ENCODE data around the gene ARVCF. TPM values are rescaled to one million over a fixed set of nuclear protein-coding genes. Genes with fewer than 3 reads are reported as not detected.

Gene ARVCF
- total RNA-seq, 1 experiment from 2014 or later, result 12.0 TPM

DNA sequence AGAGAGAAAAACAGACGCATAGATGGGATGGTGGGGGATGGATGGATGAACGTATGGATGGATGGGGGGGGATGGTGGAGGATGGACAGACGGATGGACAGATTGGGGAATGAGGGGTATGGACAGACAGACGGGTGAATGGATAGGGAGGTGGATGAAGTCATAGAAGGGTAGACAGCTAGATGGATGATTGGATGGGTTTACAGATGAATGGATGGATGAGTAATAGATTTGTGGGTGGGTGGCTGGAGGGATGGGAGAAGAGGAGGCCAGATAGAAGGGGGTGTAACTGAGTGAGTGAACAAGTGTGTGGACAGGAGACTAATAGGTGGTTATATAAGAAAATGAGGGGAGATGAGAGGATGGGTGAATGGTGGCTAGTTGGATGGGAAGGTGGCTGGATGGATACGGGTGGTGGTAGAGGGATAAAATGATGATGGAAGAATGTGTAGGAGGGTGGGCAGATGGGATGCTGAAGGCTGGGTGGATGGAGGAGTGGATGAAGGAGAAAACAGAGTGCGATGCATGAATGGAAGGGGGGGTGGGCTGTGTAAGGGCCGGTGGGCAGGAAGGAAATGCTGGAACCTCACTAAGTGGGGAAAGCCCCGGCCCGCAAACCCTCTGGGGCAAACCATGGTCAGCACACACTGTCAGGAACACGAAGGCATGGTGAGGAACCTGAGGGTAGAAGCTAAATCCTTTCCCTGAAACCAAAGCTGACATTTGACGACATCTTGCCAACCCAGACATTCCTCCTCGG, 21.6 kb downstream of the ARVCF start:
- CTCF ChIA-PET, result no interaction called here

DNA sequence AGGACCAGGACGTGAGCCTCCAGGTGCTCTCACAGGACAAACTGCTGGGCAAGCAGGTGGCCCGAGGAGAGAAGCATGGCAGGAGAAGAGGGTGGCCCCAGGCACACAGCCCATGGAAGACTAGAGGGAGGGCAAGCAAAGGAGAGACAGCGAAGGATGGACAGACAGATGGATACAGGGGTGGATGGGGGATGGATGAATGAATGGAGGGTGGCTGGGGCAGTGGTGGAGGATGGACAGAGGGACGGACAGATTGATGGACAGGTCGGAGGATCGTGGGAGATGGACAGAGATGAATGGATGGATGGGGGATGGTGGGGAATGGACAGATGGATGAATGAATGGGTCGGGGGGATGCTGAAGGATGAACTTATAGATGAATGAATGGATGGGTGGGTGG, 22.7 kb downstream of the ARVCF start:
- CTCF ChIA-PET, result no interaction called here
- no peaks in the 10 kb centered on the region for H3K27me3 Mint-ChIP-seq (ENCODE audit: insufficient read depth, unreplicated experiment)
- Histone ChIP-seq H3K27me3 (replicated peaks; ENCODE audit: control insufficient read depth, insufficient read depth, low read length) (no peaks in the 10 kb centered on the region), H3K36me3 (ENCODE audit: control insufficient read depth, insufficient read depth, low read length) (no peaks in the 10 kb centered on the region), H3K9me3 (no peaks in the 10 kb centered on the region), H3K4me1 (no peaks in the 10 kb centered on the region), H3K4me3 (ENCODE audit: low read depth, low read length) (no peak overlapping the region)
- POLR2A ChIA-PET, result no interaction called here
- no peaks in the 10 kb centered on the region for H3K36me3 Mint-ChIP-seq (ENCODE audit: insufficient read depth, unreplicated experiment)
- DNase-seq, result no peak
- no peaks in the 10 kb centered on the region for H3K4me1 Mint-ChIP-seq (ENCODE audit: low read depth, unreplicated experiment)
- BruUV-seq (replicated peaks), result no TSS peak
- no peak for TF ChIP-seq CTCF (IDR thresholded peaks at IDR 0.05; ENCODE audit: insufficient read depth in 1 of 2, low read depth in 1 of 2, low read length in 1 of 2, severe bottlenecking in 1 of 2, unreplicated experiment in 1 of 2)
- intact Hi-C loops (cut with micrococcal nuclease; ENCODE audit: unreplicated experiment), result no loop called here
- no peak overlapping the region for H3K27ac Mint-ChIP-seq (ENCODE audit: unreplicated experiment)
- H3K4me3 Mint-ChIP-seq (ENCODE audit: unreplicated experiment), result no peak overlapping the region
- H3K9me3 Mint-ChIP-seq (ENCODE audit: unreplicated experiment), result no peaks in the 10 kb centered on the region

More for the DNA sequence above, 21.6 kb downstream of the ARVCF start:
- Mint-ChIP-seq H3K27me3 (ENCODE audit: insufficient read depth, unreplicated experiment) (no peaks in the 10 kb centered on the region), H3K9me3 (ENCODE audit: unreplicated experiment) (no peaks in the 10 kb centered on the region), H3K36me3 (ENCODE audit: insufficient read depth, unreplicated experiment) (no peaks in the 10 kb centered on the region), H3K4me1 (ENCODE audit: low read depth, unreplicated experiment) (no peaks in the 10 kb centered on the region), H3K27ac (ENCODE audit: unreplicated experiment) (no peak overlapping the region), H3K4me3 (ENCODE audit: unreplicated experiment) (no peak overlapping the region)
- Histone ChIP-seq H3K9me3 (no peaks in the 10 kb centered on the region), H3K4me3 (ENCODE audit: low read depth, low read length) (no peak overlapping the region), H3K27me3 (replicated peaks; ENCODE audit: control insufficient read depth, insufficient read depth, low read length) (no peaks in the 10 kb centered on the region), H3K4me1 (no peaks in the 10 kb centered on the region), H3K36me3 (ENCODE audit: control insufficient read depth, insufficient read depth, low read length) (no peaks in the 10 kb centered on the region)
- intact Hi-C loops (cut with micrococcal nuclease; ENCODE audit: unreplicated experiment), result no loop called here
- no peak for TF ChIP-seq CTCF (IDR thresholded peaks at IDR 0.05; ENCODE audit: insufficient read depth in 1 of 2, low read depth in 1 of 2, low read length in 1 of 2, severe bottlenecking in 1 of 2, unreplicated experiment in 1 of 2)
- BruUV-seq (replicated peaks), result no TSS peak
- POLR2A ChIA-PET, result no interaction called here
- no peak for DNase-seq

DNA sequence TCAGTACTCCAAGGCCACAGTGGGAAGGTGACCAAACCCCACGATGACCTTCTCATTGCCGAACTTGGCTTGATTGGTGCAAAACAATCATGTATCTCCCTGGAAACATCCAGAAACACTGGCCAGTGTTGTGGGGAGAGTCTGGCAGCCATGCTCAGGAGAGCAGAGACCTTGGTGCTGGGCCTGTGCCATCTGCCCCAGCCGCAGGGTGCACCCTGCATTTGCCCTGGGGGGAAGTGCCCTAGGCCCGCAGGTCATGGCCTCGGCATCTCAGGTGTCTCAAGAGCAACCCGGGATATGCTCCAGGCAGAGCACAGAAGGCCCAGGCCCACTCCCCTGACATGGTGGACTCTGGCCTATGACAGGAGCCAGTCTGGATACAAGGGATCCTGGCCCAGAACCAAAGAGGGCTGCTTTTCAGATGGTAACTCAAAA, 23.7 kb downstream of the ARVCF start:
- intact Hi-C loops (cut with micrococcal nuclease; ENCODE audit: unreplicated experiment), result no loop called here
- H3K4me3 Mint-ChIP-seq (ENCODE audit: unreplicated experiment), result no peak overlapping the region
- POLR2A ChIA-PET, result no interaction called here

More for the DNA sequence above, 23.7 kb downstream of the ARVCF start:
- no peak for DNase-seq
- CTCF ChIA-PET, result no interaction called here
- TF ChIP-seq CTCF (IDR thresholded peaks at IDR 0.05; ENCODE audit: insufficient read depth in 1 of 2, low read depth in 1 of 2, low read length in 1 of 2, severe bottlenecking in 1 of 2, unreplicated experiment in 1 of 2), result no peak
- Mint-ChIP-seq H3K27me3 (ENCODE audit: insufficient read depth, unreplicated experiment) (no peaks in the 10 kb centered on the region), H3K36me3 (ENCODE audit: insufficient read depth, unreplicated experiment) (no peaks in the 10 kb centered on the region), H3K9me3 (ENCODE audit: unreplicated experiment) (no peaks in the 10 kb centered on the region), H3K4me1 (ENCODE audit: low read depth, unreplicated experiment) (no peaks in the 10 kb centered on the region), H3K27ac (ENCODE audit: unreplicated experiment) (no peak overlapping the region)
- Histone ChIP-seq H3K4me3 (ENCODE audit: low read depth, low read length) (no peak overlapping the region), H3K27me3 (replicated peaks; ENCODE audit: control insufficient read depth, insufficient read depth, low read length) (no peaks in the 10 kb centered on the region), H3K4me1 (no peaks in the 10 kb centered on the region), H3K36me3 (ENCODE audit: control insufficient read depth, insufficient read depth, low read length) (no peaks in the 10 kb centered on the region), H3K9me3 (no peaks in the 10 kb centered on the region)
- no TSS peak for BruUV-seq (replicated peaks)

All from Caco-2 (cell line).